ENCODE data around the gene PTPRE. TPM values are rescaled to one million over a fixed set of nuclear protein-coding genes. Genes with fewer than 3 reads are reported as not detected.
A peak's percentile ranks its signal among the peaks of the same experiment; 100 is the strongest.

PTPRE gene
- total RNA-seq, 3 donors from 2014 or later: 11.8 to 42.9 (median 25.6) TPM

GRCh38 chr10:128043259-128044045, 136.5 kb downstream of the PTPRE start:
- intact Hi-C loops (cut with DNase I; ENCODE audit: low total_unique reads): no loop called here
- Histone ChIP-seq H3K4me1 (no peaks in the 10 kb centered on the region), H3K9me3 (no peaks in the 10 kb centered on the region), H3K4me3 (no peak overlapping the region), H3K27me3 (no peaks in the 10 kb centered on the region), H3K27ac (no peak overlapping the region), H3K36me3 (no peaks in the 10 kb centered on the region)
- DNase-seq (ENCODE audit: low spot score in 2 of 2): no peak
- TF ChIP-seq POLR2AphosphoS5 (IDR thresholded peaks at IDR 0.05) (no peak), CTCF (IDR thresholded peaks at IDR 0.05) (no peak), POLR2A (IDR thresholded peaks at IDR 0.05) (no peak)

- intact Hi-C loops (cut with DNase I; ENCODE audit: low total_unique reads): no loop called here
- H3K4me1 ChIP-seq: no peaks in the 10 kb centered on the region
- TF ChIP-seq POLR2A (IDR thresholded peaks at IDR 0.05) (no peak), CTCF (IDR thresholded peaks at IDR 0.05) (no peak), POLR2AphosphoS5 (IDR thresholded peaks at IDR 0.05) (no peak)
- no peak overlapping the region for H3K27ac ChIP-seq
- no peaks in the 10 kb centered on the region for H3K27me3 ChIP-seq
- DNase-seq (ENCODE audit: low spot score in 2 of 2): no peak
- H3K36me3 ChIP-seq: no peaks in the 10 kb centered on the region
- H3K9me3 ChIP-seq: no peaks in the 10 kb centered on the region
- H3K4me3 ChIP-seq: no peak overlapping the region
These were observed 137.3 kb downstream of the PTPRE start for GRCh38 chr10:128044186-128044585.

GRCh38 chr10:128044961-128045832, 138.3 kb downstream of the PTPRE start:
- intact Hi-C loops (cut with DNase I; ENCODE audit: low total_unique reads): no loop called here
- DNase-seq (ENCODE audit: low spot score in 2 of 2): no peak

GRCh38 chr10:128045833-128046120, 138.9 kb downstream of the PTPRE start:
- DNase-seq (ENCODE audit: low spot score in 2 of 2): no peak
- Histone ChIP-seq H3K36me3 (no peaks in the 10 kb centered on the region), H3K27ac (peak overlapping the region; percentile 92), H3K9me3 (no peaks in the 10 kb centered on the region), H3K27me3 (no peaks in the 10 kb centered on the region), H3K4me3 (no peak overlapping the region), H3K4me1 (peaks cover 0 to 5% of the 10 kb centered on the region in 2 donors)
- intact Hi-C loops (cut with DNase I; ENCODE audit: low total_unique reads): no loop called here
- TF ChIP-seq CTCF (IDR thresholded peaks at IDR 0.05) (no peak), POLR2A (IDR thresholded peaks at IDR 0.05) (no peak), POLR2AphosphoS5 (IDR thresholded peaks at IDR 0.05) (no peak)

More at GRCh38 chr10:128044961-128045832, 138.3 kb downstream of the PTPRE start:
- Histone ChIP-seq H3K36me3 (no peaks in the 10 kb centered on the region), H3K27ac (peak overlapping the region; percentile 92), H3K9me3 (no peaks in the 10 kb centered on the region), H3K27me3 (no peaks in the 10 kb centered on the region), H3K4me3 (no peak overlapping the region), H3K4me1 (no peaks in the 10 kb centered on the region)
- no peak for TF ChIP-seq CTCF (IDR thresholded peaks at IDR 0.05)
- TF ChIP-seq POLR2AphosphoS5 (IDR thresholded peaks at IDR 0.05): no peak
- no peak for TF ChIP-seq POLR2A (IDR thresholded peaks at IDR 0.05)

Data from breast epithelium (tissue), 4 donors.